GM21825 (cell line): ENCODE results near the gene FAM89B.
A peak's percentile ranks its signal among the peaks of the same experiment; 100 is the strongest.
"Not testable (repeated sequence)": the region's sequence is repeated elsewhere in the genome, so short reads cannot be mapped to it uniquely, and the experiment has no call there.

Experiments used
- ATAC-seq: cut with Tn5 transposase; IDR thresholded peaks from one replicate; pipeline ENCODE4 v1.9.1; 2021; ENCODE audit warnings: mild to moderate bottlenecking, moderate library complexity; ENCODE audit not compliant: unreplicated experiment

Gene FAM89B

DNA sequence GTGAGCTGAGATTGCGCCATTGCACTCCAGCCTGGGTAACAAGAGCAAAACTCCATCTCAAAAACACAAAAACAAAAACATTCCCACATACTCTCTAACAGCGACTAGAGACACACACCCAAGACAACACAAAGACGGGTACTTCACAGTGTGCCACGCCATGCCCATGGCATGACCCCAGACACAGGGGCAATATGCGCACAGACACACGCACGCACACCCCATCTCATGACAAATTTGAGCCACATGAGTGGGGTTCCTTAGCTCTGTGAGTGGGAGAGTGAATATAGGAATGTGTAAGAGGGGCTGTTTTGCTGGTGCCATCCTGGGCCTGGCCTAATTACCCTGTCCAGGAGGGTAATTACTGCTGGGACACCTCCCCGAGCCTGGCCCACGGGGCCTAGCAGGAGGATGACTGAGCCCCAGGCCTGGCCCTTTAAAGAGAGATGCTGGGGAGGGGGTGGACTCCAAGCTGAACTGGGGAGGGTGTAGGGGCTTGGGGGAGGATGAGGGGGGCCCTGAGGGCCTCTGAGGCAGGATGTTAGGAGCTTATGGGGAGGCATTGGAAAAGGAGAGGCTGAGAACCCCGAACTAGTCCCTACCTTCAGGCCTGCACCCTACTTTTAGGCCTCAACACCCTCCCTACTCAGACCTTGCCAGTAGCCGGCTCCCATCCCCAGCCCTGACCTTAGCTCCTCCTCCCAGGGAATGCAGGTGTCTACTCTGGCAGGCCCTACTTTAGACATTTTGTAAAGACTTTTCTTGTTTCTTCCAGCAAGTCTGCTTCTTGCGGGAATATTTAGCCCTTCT lies 15.7 kb upstream of the FAM89B start:
- ATAC-seq, result no peak

- no peak for ATAC-seq
These were observed 14.9 kb upstream of the FAM89B start for GRCh38 chr11:65557280-65558001.

DNA sequence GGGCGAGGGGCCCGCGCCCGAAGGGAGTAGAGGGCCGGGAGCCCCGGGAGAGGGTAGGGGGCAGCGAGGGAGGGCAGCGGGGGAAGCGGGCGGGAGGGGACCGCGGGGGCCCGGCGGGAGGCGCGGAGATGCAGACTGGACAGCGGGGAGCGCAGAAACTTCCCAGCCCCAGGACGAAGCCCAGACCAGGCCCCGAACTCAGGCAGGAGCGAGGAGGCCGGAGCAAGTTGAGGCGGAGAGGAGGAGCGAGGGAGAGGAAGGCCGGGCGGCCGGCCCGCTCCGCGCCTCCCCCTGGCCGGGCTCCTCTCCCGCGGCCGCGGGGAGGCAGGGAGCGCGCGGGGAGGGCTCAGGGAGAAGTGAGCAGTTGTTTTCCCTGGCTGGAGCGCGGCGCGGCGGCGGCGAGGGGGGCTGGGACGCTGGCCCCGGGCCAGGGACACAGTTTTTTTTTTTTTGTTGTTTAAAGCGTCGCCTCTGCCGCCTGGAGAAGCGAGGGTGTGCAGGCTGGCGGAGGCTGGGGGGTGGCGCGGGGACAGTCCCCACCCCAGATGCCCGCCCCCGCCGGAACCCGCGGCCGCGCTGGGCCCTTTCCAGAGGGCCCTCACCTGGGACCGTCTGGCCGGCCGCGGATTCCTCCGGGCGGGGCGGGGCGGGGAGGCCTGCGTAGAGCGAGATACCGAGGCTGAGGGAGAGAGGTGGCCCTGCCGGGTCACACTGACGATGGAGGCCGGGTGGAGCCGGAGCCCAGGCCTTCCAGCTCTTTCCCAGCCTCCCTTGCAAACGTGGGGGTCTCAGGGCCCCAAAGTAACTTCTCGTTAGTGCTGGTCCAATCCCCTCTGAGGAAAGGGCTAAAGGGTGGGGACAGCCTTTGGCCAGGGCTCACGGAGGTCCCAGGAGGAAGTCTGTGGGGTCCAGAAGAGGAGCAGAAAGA lies 14.1 kb upstream of the FAM89B start, which contains the start of gene LTBP3:
Gene LTBP3, minus strand, starts transcription at position 358 of the 928 bp plus-strand sequence. CDS start 400 bp downstream, outside the sequence.
- ATAC-seq, result no peak

DNA sequence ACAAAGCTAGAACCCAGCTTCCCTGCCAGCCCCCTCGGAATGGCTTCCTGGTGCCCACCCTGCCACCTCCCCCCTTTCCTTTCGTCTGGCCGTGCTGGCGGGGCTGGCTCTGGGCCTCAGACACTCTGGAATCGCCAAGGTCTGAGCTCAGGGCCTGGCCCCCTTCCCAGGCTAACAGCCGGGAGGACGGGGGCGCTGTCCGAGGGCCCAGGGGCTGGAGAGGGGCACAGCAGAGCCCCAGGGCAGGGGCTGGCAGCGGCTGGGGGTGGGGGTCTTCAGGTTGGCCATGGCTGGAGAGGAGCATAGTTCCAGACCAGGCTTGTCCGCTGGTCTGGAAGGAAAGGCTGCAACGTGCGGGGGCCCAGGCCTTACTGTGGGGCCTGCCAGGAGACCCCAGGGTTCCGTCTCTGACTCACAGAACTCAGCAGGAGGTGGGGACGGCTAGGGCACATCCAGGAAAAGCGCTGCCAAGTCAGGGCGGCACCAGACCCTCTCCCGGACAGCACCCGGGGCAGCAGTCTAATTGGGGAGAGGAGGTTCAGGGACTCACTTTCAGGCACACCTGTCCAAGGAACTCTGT lies 13.3 kb upstream of the FAM89B start:
- no peak for ATAC-seq

DNA sequence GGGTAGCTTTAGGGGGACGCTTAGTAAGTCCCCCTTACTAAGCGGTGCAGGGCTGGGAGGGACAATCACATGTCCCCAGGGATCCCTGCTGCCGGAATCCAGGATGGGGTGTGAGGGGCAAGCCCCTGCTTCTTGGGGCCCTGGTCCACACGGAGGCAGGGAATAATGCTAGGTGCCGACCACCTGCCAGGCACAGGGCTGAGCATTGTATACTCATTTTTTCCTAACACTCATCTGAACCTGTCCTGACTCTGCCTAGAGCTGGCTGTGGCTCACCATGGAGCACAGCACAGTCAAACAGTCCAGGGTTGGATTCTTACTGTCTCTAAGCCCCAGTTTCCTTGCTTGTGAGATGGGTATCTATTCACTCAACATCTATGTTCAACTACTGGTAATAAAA lies 12.8 kb upstream of the FAM89B start:
- ATAC-seq, result no peak

GRCh38 chr11:65559951-65560537 lies 12.3 kb upstream of the FAM89B start:
- no peak for ATAC-seq

DNA sequence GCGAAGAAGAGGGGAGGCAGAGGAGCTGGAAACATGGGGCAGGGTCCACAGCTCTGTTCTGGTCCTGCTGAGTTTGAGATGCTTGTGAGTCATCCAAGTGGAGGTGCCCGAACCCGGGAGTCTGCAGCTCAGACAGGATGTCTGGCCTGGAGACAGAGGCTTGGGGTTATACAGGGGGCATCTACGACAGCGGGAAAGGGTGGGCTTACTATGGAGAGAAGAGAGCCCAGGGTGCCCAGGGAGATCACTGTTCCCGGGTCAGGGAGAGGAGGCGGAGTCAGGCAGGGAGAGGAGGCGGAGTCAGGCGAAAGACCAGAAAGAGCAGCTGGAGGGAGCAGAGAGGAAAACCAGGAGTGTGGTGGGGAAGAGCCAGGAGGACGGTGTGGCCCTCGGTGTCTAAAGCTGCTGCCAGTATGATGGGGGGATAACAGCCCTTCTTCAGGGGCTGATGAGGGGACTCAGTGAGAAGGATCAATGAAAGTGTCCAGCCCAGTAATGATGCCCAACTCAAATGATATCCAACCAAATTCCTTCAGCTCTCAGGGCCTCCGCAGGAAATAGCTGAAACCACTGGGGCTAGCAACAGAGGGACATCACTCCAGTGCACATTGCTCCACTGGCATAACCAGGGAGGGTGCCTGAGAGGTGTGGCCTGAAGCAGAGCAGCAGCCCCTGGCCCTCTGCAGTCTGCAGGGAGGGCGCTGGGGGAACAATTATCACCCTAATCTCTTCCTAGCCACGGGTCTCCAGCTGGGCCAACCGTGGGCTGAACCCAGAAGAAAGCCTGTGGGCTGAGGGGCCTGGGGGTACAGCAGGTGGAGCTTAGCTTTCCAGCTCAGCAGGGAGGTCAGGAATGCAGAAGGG lies 11.6 kb upstream of the FAM89B start:
- ATAC-seq, result no peak

DNA sequence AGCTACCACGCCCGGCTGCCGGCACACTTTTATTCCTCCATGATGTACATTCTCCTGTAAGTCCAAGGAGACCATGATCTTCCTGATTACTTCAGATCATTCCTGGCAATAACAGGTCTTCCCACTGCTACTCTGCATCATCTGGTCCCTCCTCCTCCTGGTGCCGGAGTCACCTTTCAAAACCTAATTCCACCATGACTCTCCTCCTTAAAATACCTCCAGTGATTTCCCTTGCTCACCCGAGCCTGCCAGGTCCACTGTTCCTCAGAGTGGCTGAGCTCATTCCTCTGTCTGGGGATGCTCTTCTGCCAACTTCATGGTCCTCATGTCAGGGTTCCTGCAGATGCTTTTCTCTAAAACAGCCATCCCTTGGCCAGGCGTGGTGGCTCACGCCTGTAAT lies 10.3 kb upstream of the FAM89B start:
- no peak for ATAC-seq

DNA sequence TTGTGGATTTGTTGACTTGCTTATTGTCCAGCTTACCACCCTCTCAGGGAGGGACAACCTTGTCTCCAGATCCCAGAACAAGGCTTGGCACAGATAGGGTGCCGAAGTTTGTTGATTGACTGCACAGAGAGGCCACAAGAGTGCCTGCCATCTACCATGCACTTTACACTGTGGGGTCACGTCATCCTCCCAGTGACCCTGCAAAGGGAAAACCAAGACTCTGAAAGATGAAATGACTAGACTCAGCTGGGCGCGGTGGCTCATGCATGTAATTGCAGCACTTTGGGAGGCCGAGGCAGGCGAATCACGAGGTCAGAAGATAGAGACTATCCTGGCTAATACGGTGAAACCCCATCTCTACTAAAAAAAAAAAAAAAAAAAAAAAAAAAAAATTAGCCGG lies 9.6 kb upstream of the FAM89B start:
- no peak for ATAC-seq

GRCh38 chr11:65563601-65564000 lies 8.7 kb upstream of the FAM89B start:
- no peak for ATAC-seq

DNA sequence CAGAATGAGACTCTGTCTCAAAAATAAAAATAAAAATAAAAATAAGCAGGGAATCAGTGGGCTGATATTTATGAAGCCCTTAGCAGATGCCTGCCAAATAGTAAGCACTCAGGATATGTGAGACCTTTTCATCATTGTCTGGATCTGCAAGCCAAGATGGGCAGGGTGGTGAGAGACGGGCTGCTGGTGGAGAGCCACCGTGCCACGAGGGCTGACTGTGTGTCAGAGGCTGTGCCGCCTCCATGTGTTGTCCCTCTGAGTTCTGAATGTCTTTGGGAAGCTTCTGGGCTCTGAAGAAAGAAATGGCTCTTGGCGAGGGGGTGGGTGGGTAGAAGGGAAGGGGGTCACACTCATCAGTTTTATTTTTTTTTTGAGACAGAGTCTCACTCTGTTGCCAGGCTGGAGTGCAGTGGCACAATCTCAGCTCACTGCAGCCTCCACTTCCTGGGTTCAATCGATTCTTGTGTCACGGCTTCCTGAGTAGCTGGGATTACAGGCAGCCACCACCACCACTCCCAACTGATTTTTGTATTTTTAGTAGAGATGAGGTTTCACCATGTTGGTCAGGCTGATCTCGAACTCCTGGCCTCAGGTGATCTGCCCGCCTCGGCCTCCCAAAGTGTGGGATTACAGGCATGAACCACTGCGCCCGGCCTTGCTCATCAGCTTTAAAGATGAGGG lies 7.3 kb upstream of the FAM89B start:
- ATAC-seq, result not testable (repeated sequence)

DNA sequence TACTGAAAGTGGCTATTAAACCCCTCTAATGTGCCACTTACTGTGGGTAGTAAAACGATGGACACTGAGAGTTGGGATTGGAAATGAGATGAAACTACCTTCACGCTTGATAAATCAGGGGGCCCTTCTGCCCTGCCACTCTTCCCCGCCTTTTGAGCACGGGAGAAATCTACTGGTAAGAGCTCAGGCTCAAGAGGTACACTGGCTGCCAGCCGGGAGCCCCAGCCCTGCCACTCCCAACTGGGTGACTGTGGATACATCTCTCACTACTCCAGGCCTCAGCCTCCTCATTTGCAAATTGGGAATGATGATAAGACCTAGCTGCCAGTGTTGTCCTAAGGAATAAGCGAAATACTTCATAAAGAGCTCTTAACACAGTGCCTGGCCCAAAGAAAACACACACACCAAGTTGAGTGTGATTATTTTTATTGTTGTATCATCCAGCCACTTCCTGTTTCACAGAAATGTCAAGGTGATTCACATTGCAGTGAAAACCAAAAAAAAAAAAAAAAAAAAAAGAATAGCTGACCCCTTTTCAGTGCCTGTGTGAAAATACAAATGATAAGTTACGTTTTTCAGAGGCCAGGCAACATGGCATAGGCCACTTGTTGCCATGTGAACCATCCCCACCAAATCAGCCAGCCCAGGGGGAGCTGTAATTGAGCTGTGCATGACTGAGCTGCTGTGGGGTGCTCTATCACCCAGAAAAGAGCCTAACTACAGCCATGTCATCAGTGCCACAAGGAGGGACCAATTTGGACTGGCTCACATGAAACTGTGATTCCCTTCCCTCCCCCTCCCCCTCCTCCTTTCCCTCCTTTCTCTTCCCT lies 6.5 kb upstream of the FAM89B start:
- ATAC-seq, result no peak

DNA sequence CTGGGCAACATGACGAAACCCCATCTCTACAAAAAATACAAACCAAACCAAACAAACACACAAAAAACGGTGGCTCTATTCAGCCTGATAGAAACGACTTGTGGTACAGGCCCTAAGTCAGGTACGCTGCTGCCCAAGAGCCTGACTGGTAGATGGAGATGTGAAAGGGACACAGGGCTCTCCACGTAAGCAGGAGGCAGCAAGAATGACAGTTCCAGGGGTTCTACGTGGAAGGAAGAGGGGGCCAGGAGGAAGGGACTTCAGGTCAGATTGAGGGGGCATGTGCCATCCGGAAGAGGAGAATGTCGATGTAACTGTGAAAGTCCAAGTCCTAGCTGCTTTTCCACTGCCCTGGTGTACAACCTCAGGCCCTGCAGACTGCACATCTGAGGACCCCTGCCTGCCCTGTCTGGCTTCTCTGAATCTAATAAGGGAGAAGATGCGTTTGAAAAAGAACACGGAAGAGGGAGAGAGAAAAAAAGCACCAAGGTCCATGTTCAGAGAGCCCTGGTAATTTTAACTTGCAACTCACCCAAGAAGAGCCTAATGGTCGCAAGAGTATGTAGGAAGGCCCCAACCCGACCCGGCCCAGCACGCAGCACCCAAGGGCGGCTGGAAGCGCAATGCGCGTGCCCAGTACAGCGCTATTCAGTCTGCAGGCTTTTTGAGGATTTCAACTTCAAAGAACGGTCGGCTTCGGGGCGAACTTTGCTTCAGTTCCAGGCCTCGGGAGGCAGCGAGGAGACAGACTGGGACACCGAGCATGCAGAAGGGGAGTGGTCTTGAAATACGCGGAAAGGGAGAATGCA lies 3.0 kb upstream of the FAM89B start:
- ATAC-seq, result peak; percentile 4

DNA sequence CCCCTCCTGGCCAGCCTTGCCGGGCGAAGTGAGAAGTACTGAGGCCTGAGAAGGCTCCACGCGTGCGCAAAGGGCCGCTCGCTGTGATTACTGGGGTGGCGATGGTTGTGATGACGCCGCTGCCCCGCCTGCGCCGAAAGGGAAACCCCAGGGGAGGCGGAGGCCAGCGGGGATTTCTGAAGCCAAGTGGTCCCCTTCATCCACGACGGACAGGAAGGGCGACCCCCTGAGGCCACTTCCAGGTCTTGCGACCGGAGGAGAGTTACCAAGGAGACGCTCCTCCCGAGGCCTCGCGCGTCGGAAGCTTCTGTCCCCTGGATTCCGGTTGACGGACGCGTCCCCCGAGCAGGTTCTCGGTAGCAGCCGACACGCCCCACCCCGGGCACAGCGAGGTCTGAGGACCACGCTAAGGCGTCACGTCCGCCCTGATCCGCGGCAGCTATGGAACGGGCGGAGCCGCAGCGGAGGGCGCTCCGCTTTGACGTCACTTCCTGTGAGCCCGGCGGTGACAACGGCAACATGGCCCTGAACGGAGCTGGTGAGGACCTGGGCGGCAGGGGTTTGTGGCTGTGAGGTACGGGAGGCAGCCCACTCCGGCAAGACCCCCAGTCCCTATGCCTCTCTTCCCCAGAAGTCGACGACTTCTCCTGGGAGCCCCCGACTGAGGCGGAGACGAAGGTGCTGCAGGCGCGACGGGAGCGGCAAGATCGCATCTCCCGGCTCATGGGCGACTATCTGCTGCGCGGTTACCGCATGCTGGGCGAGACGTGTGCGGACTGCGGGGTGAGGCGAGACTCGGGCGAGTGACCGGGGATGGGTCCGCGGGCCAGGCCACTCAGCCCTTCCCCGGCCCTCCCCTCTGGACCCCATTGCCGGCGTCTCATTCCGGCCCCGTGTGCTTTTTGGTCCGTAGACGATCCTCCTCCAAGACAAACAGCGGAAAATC lies 2.1 kb upstream of the FAM89B start, which contains the start of gene ZNRD2:
Gene ZNRD2, plus strand, starts transcription at position 505 of the 946 bp plus-strand sequence. Its CDS starts 15 bp downstream, at position 520.
- ATAC-seq, result peak; percentile 57

- ATAC-seq, result no peak
These were observed 918 bp upstream of the FAM89B start for GRCh38 chr11:65571420-65571819.

DNA sequence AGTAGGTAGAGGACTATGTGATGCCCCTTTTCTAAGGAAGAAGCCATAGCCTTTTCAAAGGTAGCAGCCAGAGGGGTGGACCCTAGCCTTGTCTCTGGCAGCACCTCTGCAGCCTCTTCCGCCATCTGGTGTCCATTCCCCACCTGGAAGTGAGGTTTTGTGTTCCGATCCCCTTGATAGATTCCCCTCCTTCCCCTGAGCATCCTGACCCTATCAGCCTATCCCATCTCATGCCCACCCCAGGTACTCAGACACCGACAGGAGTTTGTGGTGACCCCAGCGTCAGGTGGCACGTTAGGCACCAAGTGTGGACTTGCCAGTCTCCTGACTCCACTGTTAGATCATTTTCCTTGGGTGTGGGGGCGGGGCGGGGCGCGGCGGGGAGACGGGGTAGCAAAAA lies 398 bp upstream of the FAM89B start:
- no peak for ATAC-seq
